Mesothelial cell of epicardium (in vitro differentiated cells): ENCODE measurements around the gene RREB1. TPM values are rescaled to one million over a fixed set of nuclear protein-coding genes. Genes with fewer than 3 reads are reported as not detected.

ENCODE experiments used
- DNase-seq, 2 experiments: peaks; one replicate each; pipeline ENCODE4 v3.0.0; 2021; ENCODE audit warnings: low spot score in 2 of 2; ENCODE audit not compliant: unreplicated experiment in 2 of 2
- H3K27ac Mint-ChIP-seq: 2 replicates; pipeline ENCODE4 v1.8.0; 2021; ENCODE audit warnings: mixed read lengths
- H3K27me3 Mint-ChIP-seq: 2 replicates; pipeline ENCODE4 v1.8.0; 2021; ENCODE audit warnings: low read depth, mixed read lengths
- H3K36me3 Mint-ChIP-seq: 2 replicates; pipeline ENCODE4 v1.8.0; 2021; ENCODE audit warnings: mixed read lengths
- H3K4me1 Mint-ChIP-seq: 2 replicates; pipeline ENCODE4 v1.8.0; 2021; ENCODE audit warnings: mixed read lengths
- H3K4me3 Mint-ChIP-seq: 2 replicates; pipeline ENCODE4 v1.8.0; 2021; ENCODE audit warnings: mild to moderate bottlenecking, moderate library complexity, mixed read lengths
- H3K9me3 Mint-ChIP-seq: 2 replicates; pipeline ENCODE4 v1.8.0; 2021; ENCODE audit warnings: mixed read lengths
- total RNA-seq: library from RNA; stranded (reverse); gene quantifications from 3 replicates; pipeline ENCODE4 v1.2.1, GENCODE V29; 2021
- TF ChIP-seq, protein P1 (sequence below): fragments of 200-600 bp; sonication (generic); IDR thresholded peaks from one replicate; pipeline ENCODE4 v1.5.0; 2021; ENCODE audit warnings: antibody characterized with exemption; ENCODE audit not compliant: unreplicated experiment

RREB1 gene
- total RNA-seq, 1 donor from 2014 or later, result 55.4 TPM

DNA sequence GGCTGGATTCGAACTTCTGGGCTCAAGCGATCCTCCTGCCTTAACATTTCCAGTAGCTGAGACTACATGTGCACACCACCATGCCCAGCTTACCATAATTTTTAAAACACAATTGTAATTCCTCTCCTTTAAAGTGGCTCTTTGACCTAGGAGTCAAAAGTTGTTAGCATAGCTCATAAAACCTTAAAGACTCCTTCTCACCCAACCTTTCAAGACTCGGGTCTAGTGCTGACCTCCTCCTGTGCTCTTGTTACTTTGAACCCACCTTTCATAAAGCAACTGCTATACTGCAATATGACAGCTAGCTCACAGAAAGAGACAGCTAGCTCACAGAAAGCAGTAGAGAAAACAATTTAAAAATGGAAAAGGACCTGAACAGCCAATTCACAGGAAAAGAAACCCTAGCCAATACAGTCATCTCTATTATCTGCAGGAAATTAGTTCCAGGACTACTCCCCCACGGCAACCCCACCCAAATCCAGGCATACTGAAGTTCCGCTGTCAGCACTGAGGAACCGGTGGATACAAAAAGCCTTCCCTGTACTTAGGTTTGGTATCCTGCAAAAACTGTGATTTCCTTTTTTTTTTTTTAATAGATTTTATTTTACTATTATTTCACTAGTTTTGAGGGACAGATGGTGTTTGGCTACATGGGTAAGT is 185.0 kb downstream of the RREB1 start:
- no peaks in the 10 kb centered on the region for H3K4me1 Mint-ChIP-seq
- peaks cover 29% of the 10 kb centered on the region for H3K36me3 Mint-ChIP-seq
- H3K27ac Mint-ChIP-seq, result no peak overlapping the region
- H3K4me3 Mint-ChIP-seq, result no peak overlapping the region
- no peaks in the 10 kb centered on the region for H3K9me3 Mint-ChIP-seq
- TF ChIP-seq, protein P1, sequence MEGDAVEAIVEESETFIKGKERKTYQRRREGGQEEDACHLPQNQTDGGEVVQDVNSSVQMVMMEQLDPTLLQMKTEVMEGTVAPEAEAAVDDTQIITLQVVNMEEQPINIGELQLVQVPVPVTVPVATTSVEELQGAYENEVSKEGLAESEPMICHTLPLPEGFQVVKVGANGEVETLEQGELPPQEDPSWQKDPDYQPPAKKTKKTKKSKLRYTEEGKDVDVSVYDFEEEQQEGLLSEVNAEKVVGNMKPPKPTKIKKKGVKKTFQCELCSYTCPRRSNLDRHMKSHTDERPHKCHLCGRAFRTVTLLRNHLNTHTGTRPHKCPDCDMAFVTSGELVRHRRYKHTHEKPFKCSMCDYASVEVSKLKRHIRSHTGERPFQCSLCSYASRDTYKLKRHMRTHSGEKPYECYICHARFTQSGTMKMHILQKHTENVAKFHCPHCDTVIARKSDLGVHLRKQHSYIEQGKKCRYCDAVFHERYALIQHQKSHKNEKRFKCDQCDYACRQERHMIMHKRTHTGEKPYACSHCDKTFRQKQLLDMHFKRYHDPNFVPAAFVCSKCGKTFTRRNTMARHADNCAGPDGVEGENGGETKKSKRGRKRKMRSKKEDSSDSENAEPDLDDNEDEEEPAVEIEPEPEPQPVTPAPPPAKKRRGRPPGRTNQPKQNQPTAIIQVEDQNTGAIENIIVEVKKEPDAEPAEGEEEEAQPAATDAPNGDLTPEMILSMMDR, result no peak
- DNase-seq, result no peak
- H3K27me3 Mint-ChIP-seq, result no peaks in the 10 kb centered on the region

DNA sequence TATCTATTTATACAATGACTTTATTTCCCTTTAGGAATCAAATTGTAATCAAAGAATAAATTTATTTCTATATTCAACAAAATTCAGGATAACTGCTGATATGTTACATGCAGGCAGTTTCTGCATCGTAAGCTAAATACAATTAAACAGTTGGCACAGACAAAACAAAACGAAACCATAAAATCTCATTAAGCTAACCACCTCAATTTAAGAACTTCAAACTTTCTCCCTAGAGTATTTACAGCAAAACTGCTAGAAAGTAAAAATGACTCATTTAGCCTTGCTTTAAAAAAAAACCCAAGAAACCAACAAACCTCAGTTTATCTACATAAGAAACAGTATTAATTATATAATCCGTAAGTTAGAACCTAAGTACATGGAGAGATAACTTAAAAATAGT is 188.2 kb downstream of the RREB1 start:
- no peak overlapping the region for H3K27ac Mint-ChIP-seq
- TF ChIP-seq, protein P1, result no peak
- no peaks in the 10 kb centered on the region for H3K4me1 Mint-ChIP-seq
- DNase-seq, result no peak
- no peaks in the 10 kb centered on the region for H3K9me3 Mint-ChIP-seq
- no peak overlapping the region for H3K4me3 Mint-ChIP-seq
- peaks cover 35% of the 10 kb centered on the region for H3K36me3 Mint-ChIP-seq
- H3K27me3 Mint-ChIP-seq, result no peaks in the 10 kb centered on the region

DNA sequence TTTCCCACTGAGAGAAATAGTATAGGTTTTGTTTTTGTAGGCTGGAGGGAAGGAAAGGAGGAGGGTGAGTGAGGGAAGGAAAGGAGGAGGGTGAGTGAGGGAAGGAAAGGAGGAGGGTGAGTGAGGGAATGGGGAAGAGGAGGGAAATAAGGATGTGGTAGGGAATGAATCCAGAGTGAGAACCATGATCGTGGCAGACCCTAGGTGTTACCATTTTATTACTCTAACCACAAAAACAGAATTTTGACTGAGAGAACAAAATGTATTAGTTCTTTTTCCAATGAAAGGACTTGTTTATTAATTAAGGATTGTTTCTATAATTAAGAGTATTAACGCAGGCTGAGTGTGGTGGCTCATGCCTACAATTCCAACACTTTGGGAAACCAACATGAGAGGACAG is 188.8 kb downstream of the RREB1 start:
- Mint-ChIP-seq H3K9me3 (no peaks in the 10 kb centered on the region), H3K4me1 (no peaks in the 10 kb centered on the region), H3K27me3 (no peaks in the 10 kb centered on the region), H3K27ac (no peak overlapping the region), H3K36me3 (peaks cover 42% of the 10 kb centered on the region), H3K4me3 (no peak overlapping the region)
- DNase-seq, result no peak
- TF ChIP-seq, protein P1, result no peak

DNA sequence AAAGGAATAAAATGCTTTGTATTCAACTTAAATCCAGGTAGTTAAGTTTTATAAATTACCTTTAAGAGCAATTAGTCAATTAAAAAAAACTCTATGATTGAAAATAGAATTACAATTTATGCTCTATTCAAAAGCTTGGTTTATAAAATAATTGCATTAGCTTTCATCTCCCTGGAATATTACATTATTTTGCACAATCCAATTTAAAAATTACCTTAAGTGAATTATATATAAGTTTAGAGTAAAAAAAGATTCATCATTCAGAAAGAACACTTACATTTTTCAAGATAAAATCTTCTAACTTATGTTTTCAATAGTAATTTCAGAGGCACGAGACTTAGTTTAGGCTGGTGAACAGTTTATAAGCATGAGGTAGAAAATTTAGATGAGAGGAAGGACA is 190.4 kb downstream of the RREB1 start:
- Mint-ChIP-seq H3K9me3 (no peaks in the 10 kb centered on the region), H3K36me3 (peaks cover 39% of the 10 kb centered on the region), H3K27me3 (no peaks in the 10 kb centered on the region), H3K4me1 (no peaks in the 10 kb centered on the region), H3K27ac (no peak overlapping the region), H3K4me3 (no peak overlapping the region)
- DNase-seq, result no peak
- TF ChIP-seq, protein P1, result no peak

DNA sequence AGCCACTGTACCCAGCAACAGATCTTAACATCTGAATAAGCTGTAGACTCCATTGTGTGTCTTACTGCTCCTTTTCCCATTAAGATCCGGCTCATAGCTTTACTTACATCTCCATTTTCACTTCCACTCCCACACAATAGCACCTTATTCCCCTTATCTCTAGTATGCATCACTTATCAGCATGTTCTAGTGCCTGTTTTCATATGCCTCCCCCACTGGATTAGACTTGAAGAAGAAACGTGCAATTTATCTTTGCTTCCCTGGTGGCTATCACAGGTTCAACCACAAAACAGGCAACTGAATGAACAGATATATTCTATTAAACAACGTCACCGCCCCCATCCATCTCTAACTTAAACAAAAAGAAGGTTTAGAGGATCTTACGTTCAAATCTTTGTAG is 193.2 kb downstream of the RREB1 start:
- no peak overlapping the region for H3K27ac Mint-ChIP-seq
- H3K4me3 Mint-ChIP-seq, result no peak overlapping the region
- H3K36me3 Mint-ChIP-seq, result peaks cover 47% of the 10 kb centered on the region
- H3K9me3 Mint-ChIP-seq, result no peaks in the 10 kb centered on the region
- no peaks in the 10 kb centered on the region for H3K4me1 Mint-ChIP-seq
- no peak for DNase-seq
- no peaks in the 10 kb centered on the region for H3K27me3 Mint-ChIP-seq
- TF ChIP-seq, protein P1, result no peak

Other genes starting within 250 kb of the RREB1 start
- 115 to 129 TPM (median 123 TPM) in 3 replicates for gene SSR1, start 205.2 kb downstream of the RREB1 start, total RNA-seq